Tibial artery (tissue), 4 donors: ENCODE data around the gene OTOP2.

Experiments
- DNase-seq, 2 donors: peaks; one replicate each; pipeline ENCODE4 v3.0.0-alpha.2; 2019
- H3K27ac ChIP-seq, 2 donors: fragments of 200-600 bp; sonication (generic) in 1 of 2; 1 replicate in 1 of 2; 2 replicates in 1 of 2; pipeline ENCODE4 v1.5.1; 2018 to 2019; ENCODE audit warnings: mild to moderate bottlenecking in 1 of 2
- H3K27me3 ChIP-seq, 2 donors: fragments of 200-600 bp; sonication (generic) in 1 of 2; one replicate each; pipeline versions ENCODE4 v1.5.1 to v1.6.0; 2016 to 2019
- H3K36me3 ChIP-seq, 3 donors: fragments of 200-600 bp; sonication (generic) in 2 of 3; one replicate each; pipeline ENCODE4 v1.5.1; 2016 to 2019; ENCODE audit warnings: mild to moderate bottlenecking in 2 of 3
- H3K4me1 ChIP-seq, 4 donors: fragments of 200-600 bp; sonication (generic) in 2 of 4; 1 replicate in 3 of 4; 2 replicates in 1 of 4; pipeline ENCODE4 v1.5.1; 2016 to 2019
- H3K4me3 ChIP-seq, 2 donors: fragments of 200-600 bp; sonication (generic) in 1 of 2; 1 replicate in 1 of 2; 2 replicates in 1 of 2; pipeline ENCODE4 v1.5.1; 2018 to 2019; ENCODE audit warnings: mild to moderate bottlenecking in 2 of 2
- H3K9me3 ChIP-seq, 3 donors: fragments of 200-600 bp; sonication (generic) in 1 of 3; one replicate each; pipeline ENCODE4 v1.5.1; 2016 to 2019
- CTCF ChIP-seq, 2 experiments: fragments of 200-600 bp in 1 of 2; fragments of 450-650 bp in 1 of 2; IDR thresholded peaks; one replicate each; pipeline ENCODE4 v1.5.1; 2017 to 2019; ENCODE audit warnings: antibody characterized with exemption in 2 of 2, mild to moderate bottlenecking in 1 of 2, moderate library complexity in 1 of 2
- intact Hi-C: fragments of 100-400 bp; cut with DNase I; formaldehyde crosslinking; loops from one replicate; pipeline ENCODE4 v1.15.0; 2023; ENCODE audit warnings: low total_unique reads

OTOP2 gene

GRCh38 chr17:74878658-74879057 is 45.4 kb upstream of the OTOP2 start:
- no peak for DNase-seq

GRCh38 chr17:74879308-74879707 is 44.8 kb upstream of the OTOP2 start:
- no peaks in the 10 kb centered on the region for H3K36me3 ChIP-seq
- TF ChIP-seq CTCF (IDR thresholded peaks at IDR 0.05) = no peak
- intact Hi-C loops = no loop called here
- no peaks in the 10 kb centered on the region for H3K4me1 ChIP-seq
- no peak overlapping the region for H3K27ac ChIP-seq
- H3K27me3 ChIP-seq = peaks cover 0 to 55% of the 10 kb centered on the region in 2 donors
- H3K4me3 ChIP-seq = no peak overlapping the region
- DNase-seq = no peak
- no peaks in the 10 kb centered on the region for H3K9me3 ChIP-seq

More at GRCh38 chr17:74878658-74879057, 45.4 kb upstream of the OTOP2 start:
- no peak for TF ChIP-seq CTCF (IDR thresholded peaks at IDR 0.05)
- H3K9me3 ChIP-seq = no peaks in the 10 kb centered on the region
- peaks cover 0 to 6% (median 2%) of the 10 kb centered on the region in 4 donors for H3K4me1 ChIP-seq
- intact Hi-C loops = no loop called here
- no peak overlapping the region for H3K27ac ChIP-seq
- no peak overlapping the region for H3K4me3 ChIP-seq
- peaks cover 0 to 49% of the 10 kb centered on the region in 2 donors for H3K27me3 ChIP-seq
- H3K36me3 ChIP-seq = no peaks in the 10 kb centered on the region

- no peaks in the 10 kb centered on the region for H3K36me3 ChIP-seq
- H3K27ac ChIP-seq = no peak overlapping the region
- intact Hi-C loops = no loop called here
- no peaks in the 10 kb centered on the region for H3K9me3 ChIP-seq
- DNase-seq = no peak
- TF ChIP-seq CTCF (IDR thresholded peaks at IDR 0.05) = no peak
- H3K4me1 ChIP-seq = no peaks in the 10 kb centered on the region
- no peak overlapping the region for H3K4me3 ChIP-seq
- H3K27me3 ChIP-seq = peaks cover 0 to 64% of the 10 kb centered on the region in 2 donors
Measured at GRCh38 chr17:74881073-74881472, 43.0 kb upstream of the OTOP2 start.

GRCh38 chr17:74882517-74883240 is 41.4 kb upstream of the OTOP2 start:
- H3K27ac ChIP-seq = no peak overlapping the region
- H3K4me1 ChIP-seq = no peaks in the 10 kb centered on the region
- no peaks in the 10 kb centered on the region for H3K36me3 ChIP-seq
- TF ChIP-seq CTCF (IDR thresholded peaks at IDR 0.05) = no peak
- intact Hi-C loops = no loop called here
- H3K27me3 ChIP-seq = peaks cover 0 to 66% of the 10 kb centered on the region in 2 donors
- H3K9me3 ChIP-seq = no peaks in the 10 kb centered on the region
- no peak for DNase-seq
- no peak overlapping the region for H3K4me3 ChIP-seq

GRCh38 chr17:74883241-74883745 is 40.8 kb upstream of the OTOP2 start:
- intact Hi-C loops = no loop called here
- Histone ChIP-seq H3K4me1 (no peaks in the 10 kb centered on the region), H3K27me3 (peaks cover 0 to 64% of the 10 kb centered on the region in 2 donors), H3K36me3 (no peaks in the 10 kb centered on the region), H3K9me3 (no peaks in the 10 kb centered on the region), H3K4me3 (no peak overlapping the region), H3K27ac (no peak overlapping the region)
- no peak for TF ChIP-seq CTCF (IDR thresholded peaks at IDR 0.05)
- DNase-seq = no peak
